Loucy (cell line): ENCODE results near the gene SSH3.

Experiments used
- CTCF ChIP-seq: fragments of 200-600 bp; sonication (generic); conservative IDR thresholded peaks from 2 replicates; pipeline ENCODE4 v1.5.1; 2014; ENCODE audit warnings: mild to moderate bottlenecking, antibody characterized with exemption, low read length
- EZH2phosphoT487 ChIP-seq: fragments of 200-600 bp; IDR thresholded peaks from 2 replicates; pipeline ENCODE4 v1.6.1; 2018; ENCODE audit warnings: antibody characterized with exemption, mild to moderate bottlenecking, moderate library complexity, borderline replicate concordance

DNA sequence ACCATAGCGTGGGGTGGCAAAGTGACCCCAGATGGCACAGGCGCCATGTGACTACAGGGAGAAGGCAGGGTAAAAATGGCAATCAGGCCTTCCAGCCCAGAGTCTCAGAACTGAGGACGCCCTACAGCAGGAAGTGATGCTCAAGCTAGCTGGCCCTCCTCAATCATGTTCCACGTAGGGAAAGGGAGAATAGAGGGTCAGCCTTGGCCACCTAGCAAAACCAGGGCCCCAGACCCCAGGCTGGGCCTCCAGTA lies 15.2 kb upstream of the SSH3 start:
- TF ChIP-seq CTCF (no peak), EZH2phosphoT487 (no peak)
